ENCODE measurements around the gene KRTAP17-1. TPM values are rescaled to one million over a fixed set of nuclear protein-coding genes. Genes with fewer than 3 reads are reported as not detected.

KRTAP17-1 gene
- total RNA-seq, 1 donor from 2014 or later, result not detected

DNA sequence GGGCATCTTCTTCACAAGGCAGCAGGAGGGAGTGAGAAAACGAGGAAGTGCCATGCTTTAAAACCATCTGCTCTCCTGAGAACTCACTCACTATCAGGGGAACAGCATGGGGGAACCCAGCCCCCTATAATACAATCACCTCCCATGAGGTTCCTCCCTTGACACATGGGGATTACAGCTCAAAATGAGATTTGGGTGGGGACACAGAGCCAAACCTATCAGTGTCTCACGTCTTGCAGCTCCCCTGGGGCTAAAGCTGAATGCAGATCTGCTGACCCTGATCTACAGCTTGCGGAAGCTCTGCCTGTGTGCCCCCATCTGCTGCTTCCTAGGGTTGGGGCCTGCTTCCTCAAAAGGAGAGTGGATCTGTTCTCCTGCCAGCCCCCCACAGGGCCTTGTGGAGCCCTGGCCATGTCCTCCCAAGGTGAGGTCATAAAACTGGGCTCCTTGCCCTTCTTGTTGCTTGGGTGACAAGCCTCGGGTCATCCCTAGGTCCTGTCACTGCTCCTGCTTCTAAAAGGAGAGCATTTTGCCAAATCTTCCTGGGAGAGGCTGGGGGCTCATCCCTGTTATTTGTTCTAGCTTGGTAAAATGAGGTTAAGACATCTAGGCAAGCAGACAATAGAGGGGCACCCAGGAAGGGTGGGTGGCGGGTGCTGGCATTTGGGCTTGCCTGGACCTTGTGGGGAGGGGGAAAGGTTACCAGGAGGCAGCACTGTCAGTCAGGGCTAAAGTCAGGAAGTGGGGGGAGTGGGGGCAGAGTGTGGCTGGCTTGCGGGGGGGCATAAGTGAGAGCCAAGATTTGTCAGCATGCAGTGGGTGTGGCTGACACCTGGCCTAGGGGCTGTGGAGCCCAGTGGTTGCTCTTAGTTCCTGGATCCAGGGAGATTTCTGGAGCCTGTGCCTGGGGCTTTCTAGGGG is 19.1 kb upstream of the KRTAP17-1 start:
- intact Hi-C loops (cut with DNase I), result no loop called here
- DNase-seq (ENCODE audit: missing footprints), result no peak

DNA sequence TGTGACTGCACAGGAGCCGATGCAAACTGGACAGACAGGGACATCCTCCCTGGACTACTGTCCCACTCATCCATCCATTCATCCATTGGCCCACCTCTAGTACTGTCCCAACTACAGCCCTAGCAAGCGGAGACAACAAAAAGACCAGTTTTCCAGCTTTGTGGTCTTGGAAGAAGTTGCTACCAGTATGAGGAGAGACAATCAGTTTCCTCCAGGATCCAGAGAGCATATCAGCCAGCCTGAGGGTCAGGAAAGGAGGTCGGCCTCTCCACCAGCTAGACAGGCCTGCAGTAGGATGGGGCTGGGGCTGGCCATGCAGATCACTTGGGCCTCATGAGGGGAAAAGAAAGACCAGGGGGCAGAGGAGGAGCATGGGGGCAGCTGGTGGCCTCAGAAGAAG is 18.3 kb upstream of the KRTAP17-1 start:
- no peak for DNase-seq (ENCODE audit: missing footprints)
- intact Hi-C loops (cut with DNase I), result no loop called here

More for the DNA sequence above, 19.1 kb upstream of the KRTAP17-1 start:
- no peak for ATAC-seq

DNA sequence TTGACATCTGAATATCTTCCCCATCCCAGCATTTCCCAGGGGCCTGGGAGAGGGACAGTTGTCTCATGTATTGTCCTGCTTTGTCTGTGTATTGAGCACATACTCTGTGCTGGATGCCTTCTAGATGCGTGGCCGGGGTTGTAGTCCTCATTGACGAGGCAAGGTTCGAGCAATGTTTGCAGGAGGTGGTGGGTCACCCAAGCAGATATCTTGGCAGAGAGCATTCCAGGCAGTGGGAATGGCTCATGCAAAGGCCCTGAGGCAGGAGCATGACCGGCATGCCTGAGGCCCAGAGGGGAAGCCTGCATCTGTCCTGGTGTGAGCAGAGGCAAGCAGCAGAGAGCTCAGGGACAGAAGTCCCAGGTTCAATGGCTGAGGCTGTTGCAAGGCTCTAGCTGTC is 17.6 kb upstream of the KRTAP17-1 start:
- intact Hi-C loops (cut with DNase I), result no loop called here
- ATAC-seq, result no peak
- DNase-seq (ENCODE audit: missing footprints), result no peak

More for the DNA sequence above, 18.3 kb upstream of the KRTAP17-1 start:
- ATAC-seq, result no peak

DNA sequence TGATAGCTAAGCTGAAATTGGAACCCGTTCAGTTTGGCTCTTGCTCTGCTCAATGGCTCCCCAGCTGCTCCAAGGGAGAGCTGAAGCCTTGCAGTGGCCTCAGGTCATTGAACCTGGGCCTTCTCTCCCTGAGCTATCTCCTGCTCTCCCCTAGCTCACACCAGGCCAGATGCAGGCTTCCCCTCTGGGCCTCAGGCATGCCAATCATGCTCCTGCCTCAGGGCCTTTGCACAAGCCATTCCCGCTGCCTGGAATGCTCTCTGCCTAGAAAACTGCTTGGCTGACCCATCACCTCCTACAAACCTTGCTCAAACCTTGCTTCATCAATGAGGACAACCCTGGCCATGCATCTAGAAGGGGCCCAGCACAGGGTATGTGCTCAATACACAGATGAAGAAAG is 16.7 kb upstream of the KRTAP17-1 start:
- intact Hi-C loops (cut with DNase I), result no loop called here
- DNase-seq (ENCODE audit: missing footprints), result no peak
- no peak for ATAC-seq

DNA sequence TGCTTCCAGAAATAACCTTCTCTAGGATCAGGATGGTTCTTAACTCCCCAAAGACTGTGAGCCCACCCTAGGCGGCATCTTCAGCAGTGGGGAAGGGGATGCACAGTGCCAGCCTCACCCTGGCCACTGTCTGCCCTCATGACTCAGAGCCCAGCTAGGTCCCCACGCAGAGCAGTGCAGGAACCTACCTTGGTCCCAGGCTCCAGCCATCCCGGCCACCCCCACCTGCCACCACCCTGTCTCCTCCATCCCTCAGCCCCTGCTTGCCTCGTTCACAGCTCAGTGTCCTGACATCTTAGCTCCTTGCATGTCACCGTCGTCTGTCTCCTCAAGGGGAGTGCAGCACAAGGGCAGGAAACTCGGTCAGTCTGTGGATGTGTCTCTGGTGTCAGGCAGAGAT is 16.1 kb upstream of the KRTAP17-1 start:
- no peak for DNase-seq (ENCODE audit: missing footprints)
- intact Hi-C loops (cut with DNase I), result no loop called here
- no peak for ATAC-seq

DNA sequence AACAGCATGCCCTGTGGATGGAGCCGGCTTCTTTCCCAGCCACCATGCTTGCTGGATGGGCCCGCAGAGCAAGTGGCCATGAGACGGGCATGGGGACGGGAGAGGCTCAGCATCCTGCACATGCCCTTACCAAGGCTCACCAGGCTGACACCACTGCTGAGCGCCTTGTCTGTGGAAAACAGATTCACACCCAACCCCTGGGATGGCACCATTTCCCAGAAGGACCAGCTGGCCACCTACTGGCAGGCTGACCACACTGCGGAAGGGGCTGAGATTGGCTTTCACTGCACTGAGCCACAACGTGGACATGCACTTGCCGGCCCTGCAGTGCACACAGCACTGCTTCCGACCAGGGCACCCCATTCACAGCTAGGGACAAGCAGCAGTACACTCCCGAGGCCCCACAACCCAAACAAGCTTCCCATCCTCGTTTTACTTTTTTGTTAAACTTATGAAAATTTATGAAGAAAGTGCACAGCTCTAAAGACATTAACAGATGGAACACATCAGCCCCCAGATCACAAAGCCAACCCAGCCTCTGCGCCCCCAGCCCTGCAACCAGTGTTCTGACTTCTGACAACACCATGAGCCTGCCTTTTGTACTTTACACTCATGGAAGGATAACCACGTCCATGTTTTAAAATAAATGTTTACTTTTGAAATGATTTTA is 13.9 kb upstream of the KRTAP17-1 start:
- peak; percentile 37 for ATAC-seq
- DNase-seq (ENCODE audit: missing footprints), result no peak
- intact Hi-C loops (cut with DNase I), result loop anchor here (10.0 kb wide), 1 partner anchor 415 kb away; no protein-coding TSS in a partner anchor

DNA sequence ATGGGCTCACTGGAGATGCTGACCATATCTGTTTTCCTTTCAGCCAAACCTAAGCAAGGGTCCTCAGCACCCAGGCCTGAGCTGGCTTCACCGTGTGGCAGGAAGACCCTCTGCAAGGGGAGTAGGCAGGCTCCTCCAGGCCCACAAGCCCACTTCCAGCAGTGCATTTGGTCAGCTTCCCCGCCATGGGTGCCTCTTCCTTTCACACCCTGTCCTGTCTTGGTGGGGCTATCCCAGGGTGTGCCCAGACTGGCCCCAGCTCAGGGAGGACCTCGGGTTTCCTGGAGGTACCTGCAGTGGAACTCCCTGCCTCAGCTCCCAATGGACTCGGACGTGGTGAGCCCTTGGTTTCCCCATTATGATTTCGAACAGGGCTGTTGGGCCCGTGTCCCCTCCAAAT is 12.7 kb upstream of the KRTAP17-1 start:
- intact Hi-C loops (cut with DNase I), result loop anchor here (10.0 kb wide), 1 partner anchor 413 kb away; no protein-coding TSS in a partner anchor
- ATAC-seq (no peak), DNase-seq (ENCODE audit: missing footprints) (no peak)

DNA sequence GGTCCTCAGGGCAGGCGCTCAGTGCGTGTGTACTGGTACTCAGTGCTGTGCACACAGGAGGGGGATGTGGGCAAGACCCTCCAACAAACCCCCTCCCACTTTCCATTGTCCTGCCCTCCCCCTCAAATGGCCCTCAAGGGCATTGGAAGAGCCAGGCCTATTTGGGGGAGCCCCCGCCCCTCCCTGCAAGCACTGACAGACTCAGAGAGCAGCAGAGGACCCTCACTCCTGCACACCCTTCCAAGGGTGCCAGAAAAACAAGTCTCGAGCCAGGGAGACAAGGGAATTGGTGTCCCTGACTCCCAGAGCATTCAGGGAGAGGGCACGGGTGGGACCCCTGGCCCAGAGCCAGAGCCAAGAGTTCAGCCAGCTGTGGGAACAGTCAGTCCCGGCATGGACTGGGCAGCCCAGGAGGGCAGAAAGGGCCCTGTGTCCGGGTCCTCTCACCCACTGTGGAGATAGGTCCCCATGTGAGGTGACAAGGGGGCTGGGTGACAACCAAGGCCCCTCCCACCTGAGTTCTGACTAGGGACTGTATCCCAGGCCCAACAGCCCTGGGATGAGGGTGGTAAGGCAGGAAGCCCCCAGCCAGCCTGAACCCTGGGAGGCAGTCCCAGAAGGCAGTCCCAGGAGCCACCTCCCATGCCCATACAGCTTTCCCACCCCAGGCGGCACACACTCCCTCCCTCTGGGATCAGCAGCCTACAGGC is 12.1 kb upstream of the KRTAP17-1 start:
- no peak for ATAC-seq

DNA sequence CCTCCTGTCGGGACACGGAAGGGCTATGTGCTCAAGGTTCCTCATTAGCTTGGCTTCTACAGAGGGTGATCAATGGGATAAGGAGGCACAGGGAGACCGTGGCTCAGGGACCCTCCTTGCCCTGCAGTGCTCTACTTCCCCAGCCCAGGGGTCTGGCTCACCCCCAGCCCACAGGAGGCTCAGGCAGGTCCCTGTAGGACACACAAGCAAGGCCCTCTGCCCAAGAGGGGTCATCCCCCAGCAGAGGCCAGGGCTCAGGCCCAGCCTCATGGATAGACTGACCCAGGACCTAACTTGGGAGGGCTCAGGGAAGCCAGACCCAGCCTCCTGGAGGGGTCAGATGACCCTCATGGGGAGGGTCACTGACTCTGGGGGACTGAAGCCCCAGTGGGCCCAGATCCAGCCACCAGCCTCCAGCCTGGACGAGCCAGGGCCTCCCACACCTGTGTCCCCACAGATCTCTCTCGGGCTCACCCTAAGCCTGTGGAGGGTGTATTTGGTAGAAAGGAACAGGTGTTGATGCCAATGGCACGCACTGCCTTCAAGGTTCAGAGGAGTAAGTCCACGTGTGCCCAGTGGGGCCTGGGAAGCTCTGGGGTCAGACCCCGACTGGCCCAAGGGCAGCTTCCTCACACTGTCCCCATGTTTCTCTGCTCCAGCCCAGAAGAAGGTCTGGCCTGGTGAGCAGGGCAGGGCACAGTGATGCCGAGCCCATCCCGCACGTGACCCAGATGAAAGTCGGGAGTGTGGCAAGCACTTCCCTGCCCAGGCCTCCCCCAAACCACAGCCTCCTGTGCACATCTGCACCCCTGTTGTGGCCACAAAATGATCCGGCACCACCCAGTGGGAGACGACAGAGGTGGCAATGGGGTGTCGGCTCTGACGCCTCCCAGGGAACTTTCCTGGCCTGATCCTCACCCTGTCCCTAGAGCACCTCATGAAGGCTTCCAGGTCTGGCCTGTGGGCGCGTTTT is 10.9 kb upstream of the KRTAP17-1 start:
- intact Hi-C loops (cut with DNase I), result loop anchor here (10.0 kb wide), 1 partner anchor 412 kb away; no protein-coding TSS in a partner anchor
- DNase-seq (ENCODE audit: missing footprints) (no peak), ATAC-seq (no peak)

More for the DNA sequence above, 12.1 kb upstream of the KRTAP17-1 start:
- DNase-seq (ENCODE audit: missing footprints), result no peak
- intact Hi-C loops (cut with DNase I), result loop anchor here (10.0 kb wide), 1 partner anchor 413 kb away; no protein-coding TSS in a partner anchor

DNA sequence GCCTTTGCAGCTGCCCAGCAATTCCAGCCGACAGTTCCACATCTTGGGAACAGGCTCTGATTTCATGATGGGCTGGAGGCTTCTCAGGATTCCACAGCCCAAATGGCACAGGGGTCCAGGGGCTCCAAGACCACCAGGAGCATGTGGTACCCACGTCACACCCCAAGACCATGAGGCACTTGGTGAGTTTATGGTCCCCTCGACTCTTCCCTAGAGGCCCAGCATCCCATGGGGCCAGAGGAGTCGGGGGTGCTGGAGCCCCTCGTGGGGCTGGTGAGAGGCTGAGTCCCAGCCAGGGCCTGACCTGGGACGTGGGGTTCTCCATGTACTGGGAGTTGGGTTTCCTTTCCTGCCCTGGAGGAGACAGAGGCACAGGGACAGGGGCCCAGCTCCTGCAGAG is 10.1 kb upstream of the KRTAP17-1 start:
- intact Hi-C loops (cut with DNase I), result loop anchor here (10.0 kb wide), 1 partner anchor 411 kb away; no protein-coding TSS in a partner anchor
- ATAC-seq, result no peak
- no peak for DNase-seq (ENCODE audit: missing footprints)

DNA sequence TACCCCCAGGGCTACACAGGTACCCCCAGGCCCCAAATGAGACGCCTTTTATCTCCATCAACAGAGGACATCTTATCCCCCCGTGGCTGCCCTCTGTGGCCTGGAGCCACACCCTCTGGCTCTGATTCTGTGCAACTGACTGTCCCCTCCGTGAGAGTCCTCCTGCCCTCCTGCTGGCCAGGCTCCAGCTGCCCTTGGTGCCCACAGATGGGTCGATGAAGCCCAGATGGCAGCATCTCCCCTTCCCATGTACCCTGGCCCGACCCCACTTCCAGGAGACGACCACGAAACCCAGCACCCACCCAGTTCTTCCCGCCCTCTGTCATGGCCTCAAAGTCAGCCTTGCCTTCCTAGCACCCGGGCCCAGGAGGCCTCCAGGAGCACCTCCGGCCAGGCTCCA is 9.6 kb upstream of the KRTAP17-1 start:
- DNase-seq (ENCODE audit: missing footprints), result no peak
- intact Hi-C loops (cut with DNase I), result loop anchor here (10.0 kb wide), 1 partner anchor 410 kb away; no protein-coding TSS in a partner anchor
- ATAC-seq, result no peak

DNA sequence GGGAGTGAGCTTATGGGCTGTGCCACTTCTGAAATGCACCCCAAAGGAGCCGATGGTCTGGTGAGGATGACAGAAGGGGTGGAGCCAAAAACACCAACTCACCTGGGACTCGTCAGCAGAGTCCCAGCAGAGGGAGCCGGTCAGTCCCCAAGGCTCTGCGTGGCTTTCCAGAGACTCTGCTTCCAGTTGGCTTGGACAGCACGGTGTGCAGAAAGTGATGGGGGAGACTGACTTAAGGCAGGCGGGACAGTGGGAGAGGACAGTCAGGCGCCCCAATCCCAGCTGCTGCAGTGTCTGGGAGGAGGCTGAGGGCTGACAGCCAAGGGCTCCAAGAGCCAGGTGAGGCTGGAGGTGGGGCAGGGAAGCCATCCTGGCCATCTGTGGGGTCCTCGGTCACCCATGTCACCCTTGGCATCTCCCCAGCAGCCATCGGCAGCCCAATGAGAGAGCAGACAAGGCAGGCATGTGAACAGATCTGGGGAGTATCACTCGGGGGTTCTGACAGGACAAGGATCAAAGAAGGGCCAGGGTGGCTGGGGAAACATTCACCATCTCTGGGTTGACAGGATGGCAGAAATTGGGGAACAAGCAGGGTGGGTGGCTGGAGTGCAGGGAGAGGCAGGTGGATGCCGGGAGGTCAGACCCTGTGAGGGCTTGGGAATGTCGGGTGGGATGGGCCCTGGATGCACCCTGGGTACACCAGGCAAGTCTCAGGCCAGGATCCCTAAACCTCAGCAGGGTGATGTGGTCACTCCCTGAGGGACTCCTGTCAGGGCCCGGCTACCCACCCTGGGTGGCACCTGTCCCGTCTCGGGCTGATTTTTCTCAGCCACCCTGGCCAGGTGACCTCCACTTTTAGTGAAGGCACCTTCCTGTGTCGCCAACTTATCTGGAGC is 8.9 kb upstream of the KRTAP17-1 start:
- no peak for DNase-seq (ENCODE audit: missing footprints)
- intact Hi-C loops (cut with DNase I), result loop anchor here (5.0 to 10.0 kb wide), 2 partner anchors 410 to 522 kb away; no protein-coding TSS in a partner anchor
- ATAC-seq, result no peak

DNA sequence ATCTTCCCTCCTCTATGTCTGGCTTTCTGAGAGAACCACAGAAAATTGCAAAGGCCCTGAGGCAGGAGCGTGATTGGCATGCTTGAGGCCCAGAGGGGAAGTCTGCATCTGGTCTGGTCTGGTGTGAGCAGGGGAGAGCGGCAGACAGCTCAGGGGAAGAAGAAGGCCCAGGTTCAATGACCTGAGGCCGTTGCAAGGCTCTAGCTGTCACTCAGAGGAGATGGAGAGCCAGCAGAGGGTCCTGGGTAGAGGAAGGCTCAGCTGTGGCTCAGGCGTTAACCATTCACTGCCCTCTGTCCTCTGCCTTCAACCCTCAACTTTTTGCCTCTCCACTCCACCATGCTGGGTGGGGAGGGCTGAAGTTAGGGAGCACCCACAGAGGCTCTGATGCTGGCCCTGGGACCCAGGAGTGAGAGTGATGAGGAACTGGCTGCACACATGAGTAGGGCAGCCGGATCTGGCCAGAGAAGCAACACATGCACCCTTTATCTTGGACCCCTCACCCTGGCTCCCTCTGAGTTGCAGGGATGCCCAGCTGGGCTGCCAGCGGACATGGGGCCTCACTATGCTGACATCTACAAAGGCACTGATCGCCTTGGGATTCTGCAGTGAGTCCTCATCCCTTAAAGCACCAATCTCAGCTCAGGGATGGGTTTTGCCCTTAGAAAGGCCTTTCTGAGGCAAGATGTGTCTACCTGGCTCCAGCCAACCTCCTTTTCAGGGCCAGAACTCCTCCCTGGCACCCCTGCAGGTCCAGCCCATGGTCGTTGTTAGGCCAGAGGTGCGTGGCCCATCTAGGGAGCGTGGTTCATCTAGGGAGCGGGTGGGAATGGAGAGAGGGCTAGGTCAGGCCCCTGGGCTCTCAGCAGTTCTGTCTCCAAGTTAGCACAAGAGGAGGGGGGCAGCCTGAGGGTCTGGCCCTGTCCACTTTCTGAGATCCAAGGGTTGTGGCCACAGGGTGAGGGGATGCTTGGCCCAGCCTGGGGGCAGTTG is 7.7 kb upstream of the KRTAP17-1 start:
- ATAC-seq (no peak), DNase-seq (ENCODE audit: missing footprints) (no peak)
- intact Hi-C loops (cut with DNase I), result loop anchor here (5.0 to 10.0 kb wide), 2 partner anchors 408 to 521 kb away; no protein-coding TSS in a partner anchor

DNA sequence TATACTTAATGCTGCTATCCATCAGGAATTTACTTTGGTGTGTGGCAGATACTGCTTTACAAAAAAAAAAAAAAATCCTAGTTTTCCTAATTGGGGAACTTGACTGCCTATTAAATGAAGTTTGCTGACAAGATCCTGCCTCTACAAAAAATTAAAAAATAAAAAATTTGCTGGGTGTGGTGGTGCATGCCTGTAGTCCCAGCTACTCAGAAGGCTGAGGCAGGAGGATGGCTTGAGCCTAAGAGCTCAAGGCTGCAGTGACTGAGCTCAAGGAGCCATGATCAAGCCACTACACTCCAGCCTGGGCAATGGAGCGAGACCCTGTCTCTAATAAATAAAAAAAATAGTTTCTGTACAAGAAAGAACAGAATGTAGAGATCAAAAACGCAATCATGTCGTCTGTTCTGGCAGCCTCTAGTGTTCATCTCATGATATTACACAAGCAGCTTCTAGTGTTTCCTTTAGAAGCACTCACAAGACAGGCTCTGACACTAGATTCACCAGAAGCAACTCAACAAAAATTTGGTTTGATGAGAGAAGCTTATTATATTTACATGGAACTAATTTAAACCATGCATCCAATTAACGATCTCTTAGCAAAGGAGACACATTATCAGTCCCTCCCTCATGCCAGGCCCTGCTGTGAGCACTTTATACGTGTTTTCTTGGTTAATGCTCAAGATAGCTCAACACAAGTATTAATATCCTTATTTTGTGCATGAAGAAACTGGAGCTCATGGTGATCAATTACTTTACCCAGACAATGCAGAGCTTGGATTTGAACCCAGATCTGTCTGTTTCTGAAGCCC is 6.8 kb upstream of the KRTAP17-1 start:
- DNase-seq (ENCODE audit: missing footprints) (no peak), ATAC-seq (no peak)
- intact Hi-C loops (cut with DNase I), result loop anchor here (5.0 to 10.0 kb wide), 2 partner anchors 407 to 520 kb away; no protein-coding TSS in a partner anchor

DNA sequence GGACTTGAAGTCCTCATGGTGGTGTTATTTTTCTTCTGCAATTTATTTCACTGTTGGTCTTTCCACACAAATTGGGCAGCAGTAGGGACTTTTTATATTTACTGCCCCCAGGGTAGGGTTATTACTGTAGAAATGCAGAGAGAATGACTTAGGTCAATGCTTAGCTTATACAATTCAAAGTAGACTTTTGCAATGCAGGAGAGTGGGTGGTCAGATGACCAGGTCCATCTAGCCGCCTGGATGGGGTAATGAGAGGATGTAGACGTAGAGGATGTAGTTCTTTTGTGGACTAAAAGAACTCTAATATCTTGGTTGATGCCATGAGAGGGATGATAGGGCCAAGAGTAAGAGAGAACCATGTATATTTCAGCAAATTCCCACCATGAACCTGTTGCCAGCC is 2.7 kb upstream of the KRTAP17-1 start:
- intact Hi-C loops (cut with DNase I), result no loop called here
- DNase-seq (ENCODE audit: missing footprints) (no peak), ATAC-seq (no peak)
